Measurements from ENCODE around the gene GPR89A.

GRCh38 chr1:145710291-145711027 is 102.7 kb downstream of the GPR89A start:
- no peak for TF ChIP-seq CTCF (IDR thresholded peaks at IDR 0.05; ENCODE audit: control extremely low read depth in 1 of 3, insufficient read depth in 1 of 3, low read depth in 1 of 3, low read length in 3 of 3)
- no peak for TF ChIP-seq SP1 (IDR thresholded peaks at IDR 0.05; ENCODE audit: low read depth, low read length)
- no peak for TF ChIP-seq MAX (IDR thresholded peaks at IDR 0.05)
- no peak for TF ChIP-seq POLR2A (IDR thresholded peaks at IDR 0.05; ENCODE audit: control extremely low read depth in 1 of 2, low read depth in 2 of 2, low read length in 2 of 2)
- no peak for TF ChIP-seq YY1 (IDR thresholded peaks at IDR 0.05; ENCODE audit: low read depth, low read length)
- no peak for TF ChIP-seq SIRT6 (IDR thresholded peaks at IDR 0.05; ENCODE audit: low read length)
- no peak for TF ChIP-seq SAP30 (IDR thresholded peaks at IDR 0.05; ENCODE audit: insufficient read depth, insufficient replicate concordance, low read length)
- TF ChIP-seq TEAD4 (IDR thresholded peaks at IDR 0.05; ENCODE audit: low read depth, low read length) = no peak
- no peak for TF ChIP-seq EZH2 (IDR thresholded peaks at IDR 0.05; ENCODE audit: low read depth, low read length, severe bottlenecking)
- TF ChIP-seq POLR2AphosphoS5 (IDR thresholded peaks at IDR 0.05; ENCODE audit: low read depth, low read length) = no peak
- no peak for TF ChIP-seq CEBPB (IDR thresholded peaks at IDR 0.05; ENCODE audit: low read depth, low read length)
- TF ChIP-seq EP300 (IDR thresholded peaks at IDR 0.05; ENCODE audit: borderline replicate concordance in 1 of 2, low read depth in 2 of 2, low read length in 2 of 2) = no peak

Data from H1 (cell line).